Retinal pigment epithelial cell (primary cell): Measurements from ENCODE around the gene RGS16.
"Not testable (repeated sequence)": the region's sequence is repeated elsewhere in the genome, so short reads cannot be mapped to it uniquely, and the experiment has no call there.

Source experiments
- DNase-seq: peaks from one replicate; pipeline ENCODE4 v3.0.0-alpha.2; 2010; ENCODE audit warnings: low read depth
- H3K4me3 ChIP-seq: 2 replicates; pipeline ENCODE4 v1.5.1; 2011; ENCODE audit warnings: mild to moderate bottlenecking, low read length, control low read depth, moderate library complexity
- TF ChIP-seq, protein P1 (sequence below): conservative IDR thresholded peaks from 2 replicates; pipeline ENCODE4 v1.5.1; 2011; ENCODE audit warnings: low read depth, low read length, control low read depth, inconsistent platforms

RGS16 gene

DNA sequence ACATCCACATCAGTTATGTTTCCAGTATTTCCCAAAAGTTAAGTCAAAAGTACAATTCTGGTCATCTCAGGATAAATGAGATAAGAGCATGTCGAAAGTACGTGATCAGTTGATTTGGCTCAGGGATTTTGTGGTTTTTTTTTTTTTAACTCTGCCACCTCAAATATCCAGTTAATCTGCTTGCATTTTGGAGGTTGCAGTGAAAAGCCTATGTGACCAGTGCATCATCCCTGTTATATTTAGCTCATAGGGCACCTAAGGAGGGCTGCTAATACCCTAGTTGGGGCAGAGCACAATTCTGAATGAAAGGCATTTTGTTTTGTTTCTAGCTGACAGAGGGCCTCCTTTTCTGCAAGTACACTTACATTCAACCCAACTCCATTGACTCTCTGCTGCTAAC is 31.7 kb upstream of the RGS16 start:
- TF ChIP-seq, protein P1, sequence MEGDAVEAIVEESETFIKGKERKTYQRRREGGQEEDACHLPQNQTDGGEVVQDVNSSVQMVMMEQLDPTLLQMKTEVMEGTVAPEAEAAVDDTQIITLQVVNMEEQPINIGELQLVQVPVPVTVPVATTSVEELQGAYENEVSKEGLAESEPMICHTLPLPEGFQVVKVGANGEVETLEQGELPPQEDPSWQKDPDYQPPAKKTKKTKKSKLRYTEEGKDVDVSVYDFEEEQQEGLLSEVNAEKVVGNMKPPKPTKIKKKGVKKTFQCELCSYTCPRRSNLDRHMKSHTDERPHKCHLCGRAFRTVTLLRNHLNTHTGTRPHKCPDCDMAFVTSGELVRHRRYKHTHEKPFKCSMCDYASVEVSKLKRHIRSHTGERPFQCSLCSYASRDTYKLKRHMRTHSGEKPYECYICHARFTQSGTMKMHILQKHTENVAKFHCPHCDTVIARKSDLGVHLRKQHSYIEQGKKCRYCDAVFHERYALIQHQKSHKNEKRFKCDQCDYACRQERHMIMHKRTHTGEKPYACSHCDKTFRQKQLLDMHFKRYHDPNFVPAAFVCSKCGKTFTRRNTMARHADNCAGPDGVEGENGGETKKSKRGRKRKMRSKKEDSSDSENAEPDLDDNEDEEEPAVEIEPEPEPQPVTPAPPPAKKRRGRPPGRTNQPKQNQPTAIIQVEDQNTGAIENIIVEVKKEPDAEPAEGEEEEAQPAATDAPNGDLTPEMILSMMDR = no peak
- no peak for DNase-seq
- no peak overlapping the region for H3K4me3 ChIP-seq

DNA sequence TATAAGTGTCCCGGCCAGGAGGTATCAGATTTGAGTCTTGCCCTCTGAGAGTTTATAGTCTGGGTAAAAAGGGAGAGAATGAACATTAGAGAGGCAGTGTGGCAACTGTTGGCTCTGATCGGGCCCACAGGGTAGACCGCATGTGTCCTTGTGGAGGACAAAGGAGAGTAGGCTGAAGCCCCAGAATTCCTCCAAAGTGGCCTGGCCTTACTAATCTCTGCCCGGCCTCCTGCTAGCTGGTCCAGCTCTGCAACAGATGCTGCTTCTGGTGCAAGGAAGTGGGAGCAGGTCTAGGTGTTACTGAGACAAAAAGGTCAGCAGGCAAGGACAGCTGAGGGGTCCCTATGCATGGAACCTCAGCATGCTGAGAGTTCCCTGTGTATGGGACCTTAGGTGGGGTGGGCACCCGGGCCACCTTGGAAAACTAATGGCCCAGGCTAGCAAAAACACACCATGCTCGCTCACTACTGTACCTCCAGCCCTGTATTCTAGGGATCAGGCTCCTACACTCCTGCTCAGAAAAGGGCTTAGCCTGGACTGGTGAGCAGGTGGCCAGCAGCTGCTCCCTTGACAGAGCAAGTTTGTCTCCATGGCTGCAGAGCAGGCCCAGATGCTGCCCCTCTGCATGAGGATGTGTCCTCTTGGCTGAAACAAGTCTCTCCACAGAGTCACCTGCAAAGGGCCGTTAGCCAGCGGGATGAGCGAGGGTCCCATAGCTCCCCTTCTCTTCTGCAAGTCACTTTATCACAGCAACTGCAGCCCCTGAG is 30.3 kb upstream of the RGS16 start:
- TF ChIP-seq, protein P1 = no peak
- no peak overlapping the region for H3K4me3 ChIP-seq
- DNase-seq = no peak

DNA sequence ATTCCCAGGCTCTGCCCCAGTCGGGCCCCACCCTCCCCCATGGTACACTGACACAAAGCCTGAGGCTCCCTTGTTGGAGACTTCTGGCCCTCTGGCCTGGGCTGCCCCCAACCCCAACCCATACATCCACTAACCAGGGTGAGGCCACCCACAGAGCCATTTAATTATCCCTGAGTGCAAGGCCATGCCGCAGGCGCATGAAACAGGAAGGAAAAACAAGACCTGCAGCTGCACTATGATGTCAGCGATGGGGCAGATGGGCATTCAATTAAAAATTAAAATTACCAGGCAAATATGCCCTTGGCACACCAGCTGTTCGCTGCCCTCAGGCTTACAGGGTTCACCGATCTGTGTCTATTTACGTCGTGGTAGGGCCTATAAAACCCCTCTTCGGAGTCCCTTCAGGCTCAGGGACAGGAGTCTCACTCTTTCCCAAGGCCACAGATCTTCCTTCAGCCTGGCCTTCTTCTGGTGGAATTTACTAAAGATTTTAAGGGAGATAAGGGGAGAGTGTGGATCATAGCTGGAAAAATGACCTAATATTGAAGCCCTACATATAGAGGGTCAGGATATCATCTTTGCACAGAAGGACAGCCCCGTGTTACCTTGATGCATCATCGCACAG is 29.6 kb upstream of the RGS16 start:
- TF ChIP-seq, protein P1 = no peak
- no peak for DNase-seq
- H3K4me3 ChIP-seq = no peak overlapping the region

DNA sequence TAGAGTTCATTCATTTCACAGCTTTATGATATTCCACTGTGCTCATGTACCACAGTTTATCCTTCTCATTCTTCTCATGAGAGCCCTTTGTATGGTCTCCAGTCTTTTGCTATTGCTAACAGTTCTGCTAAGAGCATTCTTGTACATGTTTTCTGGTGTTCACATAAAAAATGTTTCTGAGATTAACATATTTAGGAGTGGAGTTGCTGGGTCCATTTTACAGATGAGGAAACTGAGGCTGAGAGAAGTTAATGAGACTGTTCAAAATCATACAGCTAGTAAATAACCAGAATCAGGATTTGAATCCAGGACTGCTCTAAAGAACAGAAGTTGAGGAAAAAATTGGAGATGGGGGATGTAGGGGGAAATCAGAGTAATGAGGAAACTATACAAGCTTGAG is 28.8 kb upstream of the RGS16 start:
- TF ChIP-seq, protein P1 = no peak
- H3K4me3 ChIP-seq = no peak overlapping the region
- no peak for DNase-seq

DNA sequence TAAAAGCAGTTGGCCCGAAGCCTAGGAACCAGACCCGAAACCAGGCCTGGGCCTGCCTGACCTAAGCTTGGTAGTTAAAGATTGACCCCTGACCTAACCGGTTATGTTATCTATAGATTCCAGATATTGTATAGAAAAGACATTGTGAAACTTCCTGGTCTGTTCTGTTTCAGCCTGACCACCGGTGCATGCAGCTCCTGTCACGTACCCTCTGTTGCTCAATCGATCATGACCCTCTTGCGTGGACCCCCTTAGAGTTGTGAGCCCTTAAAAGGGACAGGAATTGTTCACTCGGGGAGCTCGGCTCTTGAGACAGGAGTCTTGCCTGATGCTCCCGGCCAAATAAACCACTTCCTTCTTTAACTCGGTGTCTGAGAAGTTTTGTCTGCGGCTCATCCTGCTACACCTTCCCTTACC is 28.3 kb upstream of the RGS16 start:
- not testable (repeated sequence) for H3K4me3 ChIP-seq, DNase-seq

DNA sequence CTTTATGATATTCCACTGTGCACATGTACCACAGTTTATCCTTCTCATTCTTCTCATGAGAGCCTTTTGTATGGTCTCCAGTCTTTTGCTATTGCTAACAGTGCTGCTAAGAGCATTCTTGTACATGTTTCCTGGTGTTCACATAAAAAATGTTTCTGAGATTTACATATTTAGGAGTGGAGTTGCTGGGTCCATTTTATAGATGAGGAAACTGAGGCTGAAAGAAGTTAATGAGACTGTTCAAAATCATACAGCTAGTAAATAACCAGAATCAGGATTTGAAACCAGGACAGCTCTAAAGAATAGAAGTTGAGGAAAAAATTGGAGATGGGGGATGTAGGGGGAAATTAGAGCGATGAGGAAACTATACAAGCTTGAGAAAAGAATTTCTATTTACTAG is 27.8 kb upstream of the RGS16 start:
- no peak overlapping the region for H3K4me3 ChIP-seq
- TF ChIP-seq, protein P1 = no peak
- no peak for DNase-seq

DNA sequence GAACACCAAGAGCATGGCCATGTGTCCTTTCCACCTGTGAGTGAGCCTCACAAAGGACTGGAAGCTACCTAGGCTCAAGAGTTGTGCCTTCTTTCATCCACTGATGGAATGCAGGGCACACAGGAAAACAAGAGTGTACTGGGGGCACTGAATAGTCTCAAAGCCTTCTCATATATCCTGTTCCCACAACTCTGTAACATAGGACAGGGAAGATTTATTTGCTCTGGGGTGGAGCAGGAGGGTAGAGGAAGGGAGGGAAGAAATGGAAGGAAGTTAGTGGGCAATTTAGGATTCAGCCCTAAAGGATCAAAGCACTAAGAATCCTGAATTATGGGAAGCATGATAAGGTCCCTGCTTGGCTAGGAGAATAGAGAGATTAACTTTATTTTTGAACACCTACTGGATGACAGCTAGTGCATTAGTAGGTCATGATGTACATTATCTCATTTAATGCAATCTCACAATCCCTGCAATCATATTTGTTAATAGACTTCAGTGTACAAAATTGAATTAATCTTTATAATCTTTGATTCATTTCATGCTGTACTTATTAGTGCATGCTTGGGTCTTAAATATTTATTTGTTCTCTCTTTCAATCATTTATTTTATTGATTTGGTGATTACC is 27.0 kb upstream of the RGS16 start:
- H3K4me3 ChIP-seq = no peak overlapping the region
- TF ChIP-seq, protein P1 = no peak
- DNase-seq = no peak
